ENCODE results near the gene C3.

The C3 gene

DNA sequence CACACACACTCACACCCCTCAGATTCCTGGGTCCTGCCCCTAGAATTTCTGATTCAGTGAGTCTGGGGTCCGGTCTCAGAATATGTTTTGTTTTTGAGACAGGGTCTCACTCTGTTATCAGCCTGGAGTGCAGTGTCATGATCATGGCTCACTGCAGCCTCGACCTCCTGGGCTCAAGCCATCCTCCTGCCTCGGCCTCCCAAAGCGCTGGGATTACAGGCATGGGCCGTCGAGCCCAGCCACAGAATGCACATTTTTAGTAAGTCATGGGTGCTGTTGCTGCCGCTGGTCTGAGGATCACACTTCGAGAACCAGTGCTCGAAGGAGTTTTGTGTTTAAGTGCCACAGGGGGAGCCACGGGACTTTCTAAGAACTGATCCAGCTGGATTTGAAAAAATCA is 28.4 kb downstream of the C3 start:
- Histone ChIP-seq H3K36me3 (ENCODE audit: insufficient read depth, low read depth, low read length) (no peaks in the 10 kb centered on the region), H3K27me3 (ENCODE audit: insufficient read depth, low read length) (no peaks in the 10 kb centered on the region), H3K9ac (ENCODE audit: low read depth, low read length) (no peak overlapping the region), H3K27ac (ENCODE audit: low read length) (no peak overlapping the region), H3K4me1 (ENCODE audit: insufficient read depth, low read length) (no peaks in the 10 kb centered on the region), H3K4me3 (ENCODE audit: low read length) (no peak overlapping the region), H3K9me3 (ENCODE audit: insufficient read depth, low read depth, low read length) (no peaks in the 10 kb centered on the region)

DNA sequence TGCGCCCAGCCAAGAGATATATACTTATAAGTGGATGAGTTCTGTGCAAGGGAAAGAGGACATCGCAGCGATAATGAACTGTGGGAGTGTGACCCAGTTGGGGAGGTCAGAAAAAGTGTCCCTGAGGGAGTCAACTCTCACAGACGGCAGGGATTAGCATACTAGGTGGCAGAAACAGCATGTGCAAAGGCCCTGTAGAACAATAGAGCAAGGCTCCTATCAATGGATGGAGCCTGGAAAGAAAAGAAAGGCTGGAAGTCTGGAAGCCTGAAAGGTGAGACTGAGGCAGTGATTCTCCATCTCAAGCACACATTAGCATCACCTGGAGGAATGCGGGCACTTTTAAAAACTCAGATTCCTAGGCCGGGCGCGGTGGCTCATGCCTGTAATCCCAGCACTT is 29.1 kb downstream of the C3 start:
- Histone ChIP-seq H3K9me3 (ENCODE audit: insufficient read depth, low read depth, low read length) (no peaks in the 10 kb centered on the region), H3K9ac (ENCODE audit: low read depth, low read length) (no peak overlapping the region), H3K4me3 (ENCODE audit: low read length) (no peak overlapping the region), H3K4me1 (ENCODE audit: insufficient read depth, low read length) (no peaks in the 10 kb centered on the region), H3K27me3 (ENCODE audit: insufficient read depth, low read length) (no peaks in the 10 kb centered on the region), H3K27ac (ENCODE audit: low read length) (no peak overlapping the region), H3K36me3 (ENCODE audit: insufficient read depth, low read depth, low read length) (no peaks in the 10 kb centered on the region)

DNA sequence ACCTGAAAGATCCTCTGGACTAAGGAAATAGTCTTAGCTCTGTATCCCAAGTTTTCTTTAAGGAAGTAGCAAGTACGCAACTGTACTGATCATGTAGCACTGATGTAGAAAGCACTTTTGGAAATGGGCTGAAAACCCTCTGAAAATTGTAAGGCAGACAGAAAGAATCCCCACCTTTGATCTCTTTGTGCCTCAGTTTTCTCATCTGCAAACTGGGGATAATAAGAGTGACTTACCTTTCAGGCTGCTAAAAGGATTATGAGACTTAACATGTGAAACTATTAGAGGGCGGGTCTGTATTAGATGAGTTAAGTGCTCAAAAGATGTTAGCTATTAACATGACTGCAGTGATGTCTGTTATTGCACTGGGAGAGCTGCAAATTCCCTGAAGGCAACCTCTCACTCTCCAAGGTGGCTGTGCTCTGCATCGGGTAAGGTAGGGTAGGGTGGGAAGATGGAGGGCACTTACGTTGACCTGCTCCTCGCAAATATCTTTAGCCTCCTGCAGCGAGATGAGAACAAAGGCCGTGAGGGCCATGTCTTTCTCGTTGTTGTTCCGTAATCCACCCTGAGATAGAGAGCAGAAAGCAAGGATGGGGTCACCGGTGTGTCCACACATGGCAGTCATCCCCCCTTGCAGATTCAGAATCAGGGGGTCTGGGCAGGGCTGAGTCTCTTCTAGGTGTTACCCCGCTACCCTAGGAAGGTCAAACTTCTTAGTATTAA is 30.1 kb downstream of the C3 start:
- Histone ChIP-seq H3K27ac (ENCODE audit: low read length) (no peak overlapping the region), H3K9ac (ENCODE audit: low read depth, low read length) (no peak overlapping the region), H3K27me3 (ENCODE audit: insufficient read depth, low read length) (no peaks in the 10 kb centered on the region), H3K4me1 (ENCODE audit: insufficient read depth, low read length) (no peaks in the 10 kb centered on the region), H3K9me3 (ENCODE audit: insufficient read depth, low read depth, low read length) (no peaks in the 10 kb centered on the region), H3K36me3 (ENCODE audit: insufficient read depth, low read depth, low read length) (no peaks in the 10 kb centered on the region), H3K4me3 (ENCODE audit: low read length) (no peak overlapping the region)

DNA sequence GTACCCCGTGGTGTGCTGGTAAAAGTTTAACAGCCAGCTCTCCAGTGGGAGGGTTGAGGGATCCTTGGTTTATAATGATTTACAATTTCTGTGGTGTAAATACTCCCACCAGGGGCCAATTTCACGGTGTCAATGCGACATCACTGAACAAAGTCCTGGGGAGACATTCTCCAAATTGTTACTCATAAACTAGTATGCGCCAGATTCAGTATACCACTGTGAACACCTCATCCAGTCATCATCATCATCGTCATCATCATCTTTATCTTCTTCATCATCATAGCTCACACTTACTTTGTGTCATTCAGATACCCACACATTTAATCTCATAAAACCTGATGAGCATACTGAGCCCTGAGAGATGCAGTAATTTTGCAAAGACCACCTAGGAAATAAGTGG is 33.3 kb downstream of the C3 start:
- Histone ChIP-seq H3K4me3 (ENCODE audit: low read length) (no peak overlapping the region), H3K9me3 (ENCODE audit: insufficient read depth, low read depth, low read length) (no peaks in the 10 kb centered on the region), H3K27me3 (ENCODE audit: insufficient read depth, low read length) (no peaks in the 10 kb centered on the region; the same call in 1 of the 2 replicates), H3K27ac (ENCODE audit: low read length) (no peak overlapping the region), H3K36me3 (ENCODE audit: insufficient read depth, low read depth, low read length) (no peaks in the 10 kb centered on the region), H3K4me1 (ENCODE audit: insufficient read depth, low read length) (no peaks in the 10 kb centered on the region), H3K9ac (ENCODE audit: low read depth, low read length) (no peak overlapping the region)

- Histone ChIP-seq H3K4me1 (ENCODE audit: insufficient read depth, low read length) (no peaks in the 10 kb centered on the region), H3K4me3 (ENCODE audit: low read length) (no peak overlapping the region), H3K36me3 (ENCODE audit: insufficient read depth, low read depth, low read length) (no peaks in the 10 kb centered on the region), H3K9me3 (ENCODE audit: insufficient read depth, low read depth, low read length) (no peaks in the 10 kb centered on the region), H3K27me3 (ENCODE audit: insufficient read depth, low read length) (no peaks in the 10 kb centered on the region; the same call in 1 of the 2 replicates), H3K27ac (ENCODE audit: low read length) (no peak overlapping the region), H3K9ac (ENCODE audit: low read depth, low read length) (no peak overlapping the region)
Observed at GRCh38 chr19:6686628-6686975, 33.8 kb downstream of the C3 start.

DNA sequence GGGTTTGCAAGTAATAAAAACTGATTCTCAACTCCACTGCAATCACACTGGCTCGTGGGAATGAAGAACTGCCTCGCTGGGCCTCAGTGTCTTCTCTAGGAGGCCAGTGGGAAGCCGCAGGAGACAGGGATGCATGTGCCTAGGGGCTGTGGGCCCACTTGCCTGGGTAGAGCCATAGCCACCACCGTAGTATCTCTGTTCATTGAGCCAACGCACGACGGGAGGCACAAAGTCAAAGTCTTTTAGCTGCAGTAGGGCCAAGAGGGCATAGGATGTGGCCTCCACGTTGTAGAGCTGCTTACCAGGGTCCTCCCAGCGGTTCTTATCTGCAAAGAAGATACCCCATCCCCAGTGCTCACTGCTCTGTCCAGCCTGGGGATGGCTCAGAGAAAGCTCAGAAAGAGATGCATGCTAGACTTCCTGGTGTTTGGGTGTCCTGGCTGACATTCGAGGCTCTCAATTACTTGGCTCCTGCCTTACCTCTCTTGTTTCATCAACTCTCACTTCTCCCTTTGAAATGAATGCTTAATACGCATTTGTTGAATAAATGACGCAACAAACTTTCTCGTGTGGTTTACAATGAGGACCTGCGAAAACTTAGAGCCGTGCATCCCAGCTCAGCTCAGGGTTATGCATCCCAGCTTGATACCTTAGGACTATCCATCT is 34.4 kb downstream of the C3 start:
- H3K36me3 ChIP-seq (ENCODE audit: insufficient read depth, low read depth, low read length) = no peaks in the 10 kb centered on the region
- no peak overlapping the region for H3K9ac ChIP-seq (ENCODE audit: low read depth, low read length)
- H3K4me1 ChIP-seq (ENCODE audit: insufficient read depth, low read length) = no peaks in the 10 kb centered on the region
- no peaks in the 10 kb centered on the region for H3K9me3 ChIP-seq (ENCODE audit: insufficient read depth, low read depth, low read length)
- H3K27me3 ChIP-seq (ENCODE audit: insufficient read depth, low read length) = no peaks in the 10 kb centered on the region; the same call in 1 of the 2 replicates
- H3K27ac ChIP-seq (ENCODE audit: low read length) = no peak overlapping the region
- no peak overlapping the region for H3K4me3 ChIP-seq (ENCODE audit: low read length)

- H3K27me3 ChIP-seq (ENCODE audit: insufficient read depth, low read length) = no peaks in the 10 kb centered on the region; the same call in 1 of the 2 replicates
- no peaks in the 10 kb centered on the region for H3K4me1 ChIP-seq (ENCODE audit: insufficient read depth, low read length)
- no peaks in the 10 kb centered on the region for H3K36me3 ChIP-seq (ENCODE audit: insufficient read depth, low read depth, low read length)
- no peaks in the 10 kb centered on the region for H3K9me3 ChIP-seq (ENCODE audit: insufficient read depth, low read depth, low read length)
- no peak overlapping the region for H3K27ac ChIP-seq (ENCODE audit: low read length)
- H3K4me3 ChIP-seq (ENCODE audit: low read length) = no peak overlapping the region
- H3K9ac ChIP-seq (ENCODE audit: low read depth, low read length) = no peak overlapping the region
Observed at GRCh38 chr19:6685482-6685881, 35.0 kb downstream of the C3 start.

DNA sequence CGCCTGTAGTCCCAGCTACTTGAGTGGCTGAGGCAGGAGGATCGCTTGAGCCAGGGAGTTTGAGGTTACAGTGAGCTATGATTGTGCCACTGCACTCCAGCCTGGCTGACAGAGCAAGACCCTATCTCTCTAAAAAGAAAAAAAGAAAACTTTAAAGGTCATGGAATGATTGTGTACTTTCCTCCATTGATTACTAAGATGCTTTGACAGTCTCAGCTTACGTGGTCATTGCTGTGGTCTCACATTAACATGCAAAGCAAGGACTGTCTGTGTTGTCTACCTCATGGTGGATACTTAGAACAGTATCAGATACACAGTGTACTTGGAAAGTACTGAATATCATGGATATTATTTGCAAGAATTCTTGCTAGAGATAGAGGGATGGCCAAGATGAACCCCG is 36.5 kb downstream of the C3 start:
- Histone ChIP-seq H3K27ac (ENCODE audit: low read length) (no peak overlapping the region), H3K27me3 (ENCODE audit: insufficient read depth, low read length) (no peaks in the 10 kb centered on the region; the same call in 1 of the 2 replicates), H3K4me1 (ENCODE audit: insufficient read depth, low read length) (no peaks in the 10 kb centered on the region), H3K36me3 (ENCODE audit: insufficient read depth, low read depth, low read length) (no peaks in the 10 kb centered on the region), H3K9me3 (ENCODE audit: insufficient read depth, low read depth, low read length) (no peaks in the 10 kb centered on the region), H3K9ac (ENCODE audit: low read depth, low read length) (no peak overlapping the region), H3K4me3 (ENCODE audit: low read length) (no peak overlapping the region)

DNA sequence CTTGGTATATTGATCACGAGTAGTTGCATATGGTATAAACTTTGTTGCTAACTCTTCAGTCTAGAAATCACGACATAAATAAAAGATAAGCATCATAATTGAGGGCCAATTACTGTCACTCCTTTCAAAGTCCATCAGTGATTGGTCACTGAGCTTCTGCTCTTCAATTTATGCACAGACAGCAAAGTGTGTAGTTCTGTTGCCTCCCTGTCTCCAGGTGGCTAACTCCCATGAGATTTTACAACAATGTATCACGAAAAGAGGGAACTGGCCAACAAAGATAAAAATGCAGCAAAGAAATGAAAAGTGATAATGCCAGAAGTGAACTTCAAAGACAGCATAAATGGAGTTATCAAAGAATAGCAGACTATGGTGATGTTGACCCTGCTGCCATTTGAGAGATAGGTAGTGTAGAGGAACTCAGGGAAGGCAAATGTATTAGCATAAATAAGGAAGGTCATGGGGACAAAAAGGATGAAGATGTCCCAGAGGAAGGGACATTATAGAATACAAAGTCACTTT is 37.8 kb downstream of the C3 start:
- H3K27ac ChIP-seq (ENCODE audit: low read length) = no peak overlapping the region
- no peaks in the 10 kb centered on the region for H3K36me3 ChIP-seq (ENCODE audit: insufficient read depth, low read depth, low read length)
- H3K4me1 ChIP-seq (ENCODE audit: insufficient read depth, low read length) = no peaks in the 10 kb centered on the region
- no peaks in the 10 kb centered on the region for H3K9me3 ChIP-seq (ENCODE audit: insufficient read depth, low read depth, low read length)
- H3K4me3 ChIP-seq (ENCODE audit: low read length) = no peak overlapping the region
- no peaks in the 10 kb centered on the region; the same call in 1 of the 2 replicates for H3K27me3 ChIP-seq (ENCODE audit: insufficient read depth, low read length)
- no peak overlapping the region for H3K9ac ChIP-seq (ENCODE audit: low read depth, low read length)

- H3K36me3 ChIP-seq (ENCODE audit: insufficient read depth, low read depth, low read length) = no peaks in the 10 kb centered on the region
- no peak overlapping the region for H3K9ac ChIP-seq (ENCODE audit: low read depth, low read length)
- no peaks in the 10 kb centered on the region; the same call in 1 of the 2 replicates for H3K27me3 ChIP-seq (ENCODE audit: insufficient read depth, low read length)
- H3K4me3 ChIP-seq (ENCODE audit: low read length) = no peak overlapping the region
- H3K9me3 ChIP-seq (ENCODE audit: insufficient read depth, low read depth, low read length) = no peaks in the 10 kb centered on the region
- peaks cover 8% of the 10 kb centered on the region; the same call in 1 of the 2 replicates for H3K4me1 ChIP-seq (ENCODE audit: insufficient read depth, low read length)
- no peak overlapping the region for H3K27ac ChIP-seq (ENCODE audit: low read length)
Observed at GRCh38 chr19:6680141-6680540, 40.3 kb downstream of the C3 start.

GRCh38 chr19:6679139-6679538 is 41.3 kb downstream of the C3 start:
- no peaks in the 10 kb centered on the region for H3K9me3 ChIP-seq (ENCODE audit: insufficient read depth, low read depth, low read length)
- no peak overlapping the region for H3K9ac ChIP-seq (ENCODE audit: low read depth, low read length)
- H3K27me3 ChIP-seq (ENCODE audit: insufficient read depth, low read length) = no peaks in the 10 kb centered on the region; the same call in 1 of the 2 replicates
- H3K27ac ChIP-seq (ENCODE audit: low read length) = no peak overlapping the region
- H3K36me3 ChIP-seq (ENCODE audit: insufficient read depth, low read depth, low read length) = no peaks in the 10 kb centered on the region
- H3K4me1 ChIP-seq (ENCODE audit: insufficient read depth, low read length) = peaks cover 9% of the 10 kb centered on the region; the same call in 1 of the 2 replicates
- H3K4me3 ChIP-seq (ENCODE audit: low read length) = no peak overlapping the region

DNA sequence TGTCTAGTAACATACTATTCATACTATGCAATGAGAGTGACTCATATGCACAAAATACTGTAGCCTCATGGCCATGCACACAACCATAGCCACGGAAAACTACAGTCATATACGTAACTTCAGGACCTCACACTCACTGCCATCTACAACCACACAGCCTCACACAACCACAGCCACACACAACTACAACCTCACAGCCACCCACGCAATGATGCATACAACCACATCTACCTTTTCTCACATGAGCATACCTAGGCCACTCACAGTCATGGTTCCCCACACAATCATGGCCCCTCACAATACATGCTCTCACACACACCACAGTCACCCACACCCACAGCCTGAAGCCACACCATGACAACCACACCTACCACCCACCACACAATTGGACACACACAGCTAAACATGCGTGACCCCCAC is 41.8 kb downstream of the C3 start:
- Histone ChIP-seq H3K9ac (ENCODE audit: low read depth, low read length) (peak overlapping the region; percentile 57; the same call in 1 of the 2 replicates), H3K9me3 (ENCODE audit: insufficient read depth, low read depth, low read length) (no peaks in the 10 kb centered on the region), H3K36me3 (ENCODE audit: insufficient read depth, low read depth, low read length) (no peaks in the 10 kb centered on the region), H3K27ac (ENCODE audit: low read length) (no peak overlapping the region), H3K27me3 (ENCODE audit: insufficient read depth, low read length) (no peaks in the 10 kb centered on the region; the same call in 1 of the 2 replicates), H3K4me3 (ENCODE audit: low read length) (no peak overlapping the region), H3K4me1 (ENCODE audit: insufficient read depth, low read length) (peaks cover 9% of the 10 kb centered on the region; the same call in 1 of the 2 replicates)

Measured in iPS-20b (cell line).